ENCODE results near the gene CGNL1. TPM values are rescaled to one million over a fixed set of nuclear protein-coding genes. Genes with fewer than 3 reads are reported as not detected.
A peak's percentile ranks its signal among the peaks of the same experiment; 100 is the strongest.

Gene CGNL1
- total RNA-seq, 2 donors from 2014 or later, result 11.8 to 33.5 TPM

DNA sequence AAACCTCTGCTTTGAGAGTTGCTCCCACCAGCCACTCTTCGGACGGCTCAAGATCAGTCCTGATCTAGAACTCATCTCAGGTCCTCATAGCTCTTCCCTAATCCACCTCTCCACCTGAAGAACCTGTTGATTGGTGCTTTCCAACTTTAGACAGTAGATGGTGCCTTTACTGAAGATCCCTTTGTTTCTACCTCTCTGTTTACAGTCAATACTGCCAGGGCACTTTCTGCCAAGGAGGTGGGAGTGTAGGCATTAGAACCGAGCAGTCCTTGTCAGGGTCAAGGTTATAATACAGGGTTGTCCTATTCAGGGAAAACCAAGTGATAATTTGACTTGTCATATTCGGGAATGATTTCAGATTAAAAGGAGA lies 1.2 kb downstream of the CGNL1 start:
- TF ChIP-seq, protein P1, sequence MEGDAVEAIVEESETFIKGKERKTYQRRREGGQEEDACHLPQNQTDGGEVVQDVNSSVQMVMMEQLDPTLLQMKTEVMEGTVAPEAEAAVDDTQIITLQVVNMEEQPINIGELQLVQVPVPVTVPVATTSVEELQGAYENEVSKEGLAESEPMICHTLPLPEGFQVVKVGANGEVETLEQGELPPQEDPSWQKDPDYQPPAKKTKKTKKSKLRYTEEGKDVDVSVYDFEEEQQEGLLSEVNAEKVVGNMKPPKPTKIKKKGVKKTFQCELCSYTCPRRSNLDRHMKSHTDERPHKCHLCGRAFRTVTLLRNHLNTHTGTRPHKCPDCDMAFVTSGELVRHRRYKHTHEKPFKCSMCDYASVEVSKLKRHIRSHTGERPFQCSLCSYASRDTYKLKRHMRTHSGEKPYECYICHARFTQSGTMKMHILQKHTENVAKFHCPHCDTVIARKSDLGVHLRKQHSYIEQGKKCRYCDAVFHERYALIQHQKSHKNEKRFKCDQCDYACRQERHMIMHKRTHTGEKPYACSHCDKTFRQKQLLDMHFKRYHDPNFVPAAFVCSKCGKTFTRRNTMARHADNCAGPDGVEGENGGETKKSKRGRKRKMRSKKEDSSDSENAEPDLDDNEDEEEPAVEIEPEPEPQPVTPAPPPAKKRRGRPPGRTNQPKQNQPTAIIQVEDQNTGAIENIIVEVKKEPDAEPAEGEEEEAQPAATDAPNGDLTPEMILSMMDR (IDR thresholded peaks at IDR 0.05), result no peak
- no peak for DNase-seq (ENCODE audit: low spot score)
- H3K27ac ChIP-seq, result peak overlapping the region in 1 of 2 donors; percentile 40
- no peaks in the 10 kb centered on the region for H3K9me3 ChIP-seq
- H3K4me3 ChIP-seq, result peak overlapping the region; percentile 70
- H3K4me1 ChIP-seq (ENCODE audit: control insufficient read depth in 1 of 2, low read depth in 2 of 2), result peaks cover 0 to 55% of the 10 kb centered on the region in 2 donors
- H3K36me3 ChIP-seq, result no peaks in the 10 kb centered on the region
- ATAC-seq (ENCODE audit: insufficient number of reproducible peaks, low FRiP score, low read depth), result no peak
- no peaks in the 10 kb centered on the region for H3K27me3 ChIP-seq (replicated peaks; ENCODE audit: insufficient read depth)

DNA sequence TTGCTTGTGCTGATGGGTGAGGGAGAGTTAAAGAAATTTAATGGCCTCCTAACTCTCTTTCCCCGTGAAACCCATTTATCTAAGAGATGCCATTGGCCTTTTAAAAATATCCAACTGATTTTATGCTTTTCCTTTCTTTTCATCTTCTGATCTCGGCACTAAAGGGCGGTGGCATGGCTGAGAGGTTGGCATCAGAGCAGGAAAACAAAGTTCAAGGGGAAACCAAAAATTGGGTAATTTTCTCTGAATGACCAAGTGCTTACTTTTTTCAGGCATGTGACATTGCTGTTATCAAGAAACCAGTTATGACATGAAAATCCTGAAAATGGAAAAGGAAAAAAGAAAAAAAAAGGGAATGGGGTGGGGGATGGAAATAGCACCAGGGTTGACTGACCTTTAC lies 3.2 kb downstream of the CGNL1 start:
- Histone ChIP-seq H3K36me3 (no peaks in the 10 kb centered on the region), H3K4me3 (peak overlapping the region; percentile 18), H3K27ac (no peak overlapping the region), H3K4me1 (ENCODE audit: control insufficient read depth in 1 of 2, low read depth in 2 of 2) (peaks cover under 1 to 74% of the 10 kb centered on the region in 2 donors), H3K9me3 (no peaks in the 10 kb centered on the region), H3K27me3 (replicated peaks; ENCODE audit: insufficient read depth) (no peaks in the 10 kb centered on the region)
- ATAC-seq (ENCODE audit: insufficient number of reproducible peaks, low FRiP score, low read depth) (no peak), DNase-seq (ENCODE audit: low spot score) (no peak)
- TF ChIP-seq, protein P1 (IDR thresholded peaks at IDR 0.05), result no peak

DNA sequence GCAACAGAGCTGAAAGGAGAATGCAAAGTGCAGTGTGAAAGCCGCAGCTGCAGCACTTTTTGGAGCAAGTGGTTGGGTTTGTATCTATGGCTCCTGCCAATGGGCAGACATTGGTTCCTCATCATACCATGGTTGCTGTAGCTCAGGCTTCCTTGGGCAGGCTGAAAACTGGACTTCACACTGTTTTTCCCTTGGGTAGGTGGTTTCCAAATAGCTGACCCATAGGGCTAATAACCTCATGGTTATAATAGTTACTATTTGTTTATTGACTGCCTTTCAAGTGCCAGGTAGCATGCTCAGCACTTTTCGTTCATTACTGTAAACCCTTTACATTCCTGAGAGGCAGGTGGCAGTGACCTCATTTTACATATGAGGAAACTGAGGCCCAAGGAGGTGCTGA lies 4.5 kb downstream of the CGNL1 start:
- TF ChIP-seq, protein P1 (IDR thresholded peaks at IDR 0.05), result no peak
- no peaks in the 10 kb centered on the region for H3K36me3 ChIP-seq
- H3K27ac ChIP-seq, result no peak overlapping the region
- no peaks in the 10 kb centered on the region for H3K27me3 ChIP-seq (replicated peaks; ENCODE audit: insufficient read depth)
- H3K4me1 ChIP-seq (ENCODE audit: control insufficient read depth in 1 of 2, low read depth in 2 of 2), result peaks cover 8 to 84% of the 10 kb centered on the region in 2 donors
- H3K4me3 ChIP-seq, result no peak overlapping the region
- H3K9me3 ChIP-seq, result no peaks in the 10 kb centered on the region
- ATAC-seq (ENCODE audit: insufficient number of reproducible peaks, low FRiP score, low read depth) (no peak), DNase-seq (ENCODE audit: low spot score) (no peak)

DNA sequence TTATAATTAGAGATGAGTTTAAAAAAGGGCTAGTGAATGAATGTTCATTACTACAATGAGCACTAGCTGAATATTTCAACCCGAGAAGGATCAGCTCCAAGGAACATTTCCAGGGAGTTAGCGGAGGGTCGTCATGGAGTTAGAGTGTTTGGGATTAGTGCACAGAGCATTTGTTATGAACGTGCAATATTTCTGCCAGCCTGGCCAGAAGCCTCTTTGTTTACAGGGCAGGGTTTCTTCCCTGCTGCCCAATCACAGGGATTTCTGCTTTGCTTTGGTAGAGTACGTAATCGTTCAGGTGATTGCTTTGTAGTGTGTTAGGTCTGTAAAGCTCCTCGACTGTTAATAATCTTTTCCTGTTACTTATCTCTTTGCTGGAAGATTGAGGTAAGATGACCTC lies 5.9 kb downstream of the CGNL1 start:
- ATAC-seq (ENCODE audit: insufficient number of reproducible peaks, low FRiP score, low read depth) (no peak), DNase-seq (ENCODE audit: low spot score) (no peak)
- Histone ChIP-seq H3K9me3 (no peaks in the 10 kb centered on the region), H3K27ac (peak overlapping the region in 1 of 2 donors; percentile 7), H3K27me3 (replicated peaks; ENCODE audit: insufficient read depth) (no peaks in the 10 kb centered on the region), H3K4me1 (ENCODE audit: control insufficient read depth in 1 of 2, low read depth in 2 of 2) (peaks cover 8 to 90% of the 10 kb centered on the region in 2 donors), H3K4me3 (no peak overlapping the region), H3K36me3 (no peaks in the 10 kb centered on the region)
- TF ChIP-seq, protein P1 (IDR thresholded peaks at IDR 0.05), result no peak

DNA sequence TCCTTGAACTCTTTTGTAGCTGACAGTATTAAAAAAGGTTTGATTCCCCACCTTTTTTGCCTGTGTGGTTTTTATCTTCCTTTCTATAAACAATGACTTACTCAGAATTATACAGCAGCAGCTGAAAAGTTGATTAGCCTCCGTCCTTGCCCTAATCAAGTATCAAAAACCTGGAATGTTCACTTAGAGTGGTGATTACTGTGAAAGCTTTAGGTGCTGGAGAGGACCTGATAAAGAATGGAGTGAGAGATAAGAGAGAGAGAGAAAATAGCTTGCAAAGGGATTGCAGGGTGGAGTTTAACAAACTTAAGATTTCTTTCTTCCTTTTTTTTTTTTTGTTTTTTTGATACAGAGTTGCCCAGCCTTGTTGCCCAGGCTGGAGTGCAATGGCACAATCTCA lies 6.7 kb downstream of the CGNL1 start:
- Histone ChIP-seq H3K9me3 (no peaks in the 10 kb centered on the region), H3K4me1 (ENCODE audit: control insufficient read depth in 1 of 2, low read depth in 2 of 2) (peaks cover 8 to 90% of the 10 kb centered on the region in 2 donors), H3K27ac (peak overlapping the region in 1 of 2 donors; percentile 7), H3K4me3 (no peak overlapping the region), H3K27me3 (replicated peaks; ENCODE audit: insufficient read depth) (no peaks in the 10 kb centered on the region), H3K36me3 (no peaks in the 10 kb centered on the region)
- ATAC-seq (ENCODE audit: insufficient number of reproducible peaks, low FRiP score, low read depth) (no peak), DNase-seq (ENCODE audit: low spot score) (no peak)
- TF ChIP-seq, protein P1 (IDR thresholded peaks at IDR 0.05), result no peak
